ENCODE results near the gene PLCG1.
A peak's percentile ranks its signal among the peaks of the same experiment; 100 is the strongest.
"Not testable (repeated sequence)": the region's sequence is repeated elsewhere in the genome, so short reads cannot be mapped to it uniquely, and the experiment has no call there.

PLCG1 gene

GRCh38 chr20:41124451-41125094, 12.8 kb upstream of the PLCG1 start:
- DNase-seq (ENCODE audit: low read depth) = no peak

DNA sequence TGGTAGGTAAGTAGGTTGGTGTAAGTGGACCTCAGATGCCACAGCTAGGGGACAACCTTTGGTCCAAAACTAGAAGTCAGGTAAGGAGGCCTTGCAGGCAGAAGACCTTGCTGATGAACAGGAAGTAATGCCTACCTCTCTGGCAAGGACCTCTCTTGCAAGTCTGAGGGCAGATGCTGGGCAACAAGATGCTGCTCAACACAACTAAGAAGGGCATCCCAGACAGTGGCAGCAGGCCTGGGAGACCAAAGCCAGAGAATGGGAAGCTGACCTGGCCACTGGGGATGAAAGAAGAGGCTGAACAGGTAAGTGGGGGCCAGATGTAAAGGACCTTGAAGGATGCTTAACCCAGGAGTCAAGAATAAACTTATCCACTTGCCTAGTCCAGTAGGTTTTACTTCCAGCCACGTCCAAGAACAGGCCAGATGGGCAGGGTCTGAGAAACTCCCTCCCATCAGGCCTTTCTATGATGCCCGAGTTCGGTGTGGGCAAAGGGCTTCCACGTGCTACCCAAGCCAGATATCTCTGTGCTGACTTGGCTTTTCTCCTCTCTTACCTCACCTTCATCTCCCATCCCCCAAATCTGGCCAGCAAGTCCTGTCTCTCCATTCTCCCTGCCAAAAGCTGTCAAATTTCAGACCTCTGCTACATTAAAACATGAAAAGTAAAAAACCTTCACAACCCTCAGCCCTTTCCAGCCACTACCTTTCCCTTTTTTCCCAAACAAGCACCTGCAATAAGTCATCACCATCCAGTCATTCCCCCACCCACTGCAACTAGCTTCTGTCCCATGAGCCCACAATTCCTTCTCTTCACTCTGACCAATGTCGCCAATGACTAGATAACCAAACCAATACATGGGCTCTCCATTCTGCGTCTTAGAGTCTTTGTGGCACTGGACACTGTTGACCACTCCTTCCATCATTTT, 11.5 kb upstream of the PLCG1 start:
- DNase-seq (ENCODE audit: low read depth) = no peak

DNA sequence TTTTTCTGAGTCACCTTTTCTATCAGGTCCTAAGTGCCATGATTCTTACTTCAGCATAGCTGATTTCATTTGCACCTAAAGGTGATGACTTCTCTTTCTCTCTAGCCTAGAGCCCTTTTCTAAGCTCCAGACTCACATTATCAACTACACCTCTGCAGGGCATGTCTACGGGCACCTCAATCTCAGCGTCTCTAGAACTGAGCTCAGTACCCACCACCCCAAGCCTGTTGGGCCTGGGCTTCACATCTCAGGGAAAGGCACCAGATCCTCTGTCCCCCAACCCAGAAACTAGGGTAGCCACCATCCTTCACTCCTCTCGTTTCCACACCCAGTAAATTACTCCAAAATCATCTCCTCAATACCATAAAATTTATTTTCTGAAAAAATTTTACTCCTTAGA, 10.6 kb upstream of the PLCG1 start:
- DNase-seq (ENCODE audit: low read depth) = no peak

DNA sequence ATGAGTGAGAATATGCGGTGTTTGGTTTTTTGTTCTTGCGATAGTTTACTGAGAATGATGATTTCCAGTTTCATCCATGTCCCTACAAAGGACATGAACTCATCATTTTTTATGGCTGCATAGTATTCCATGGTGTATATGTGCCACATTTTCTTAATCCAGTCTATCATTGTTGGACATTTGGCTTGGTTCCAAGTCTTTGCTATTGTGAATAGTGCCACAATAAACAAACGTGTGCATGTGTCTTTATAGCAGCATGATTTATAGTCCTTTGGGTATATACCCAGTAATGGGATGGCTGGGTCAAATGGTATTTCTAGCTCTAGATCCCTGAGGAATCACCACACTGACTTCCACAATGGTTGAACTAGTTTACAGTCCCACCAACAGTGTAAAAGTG, 9.0 kb upstream of the PLCG1 start:
- not testable (repeated sequence) for DNase-seq (ENCODE audit: low read depth)

DNA sequence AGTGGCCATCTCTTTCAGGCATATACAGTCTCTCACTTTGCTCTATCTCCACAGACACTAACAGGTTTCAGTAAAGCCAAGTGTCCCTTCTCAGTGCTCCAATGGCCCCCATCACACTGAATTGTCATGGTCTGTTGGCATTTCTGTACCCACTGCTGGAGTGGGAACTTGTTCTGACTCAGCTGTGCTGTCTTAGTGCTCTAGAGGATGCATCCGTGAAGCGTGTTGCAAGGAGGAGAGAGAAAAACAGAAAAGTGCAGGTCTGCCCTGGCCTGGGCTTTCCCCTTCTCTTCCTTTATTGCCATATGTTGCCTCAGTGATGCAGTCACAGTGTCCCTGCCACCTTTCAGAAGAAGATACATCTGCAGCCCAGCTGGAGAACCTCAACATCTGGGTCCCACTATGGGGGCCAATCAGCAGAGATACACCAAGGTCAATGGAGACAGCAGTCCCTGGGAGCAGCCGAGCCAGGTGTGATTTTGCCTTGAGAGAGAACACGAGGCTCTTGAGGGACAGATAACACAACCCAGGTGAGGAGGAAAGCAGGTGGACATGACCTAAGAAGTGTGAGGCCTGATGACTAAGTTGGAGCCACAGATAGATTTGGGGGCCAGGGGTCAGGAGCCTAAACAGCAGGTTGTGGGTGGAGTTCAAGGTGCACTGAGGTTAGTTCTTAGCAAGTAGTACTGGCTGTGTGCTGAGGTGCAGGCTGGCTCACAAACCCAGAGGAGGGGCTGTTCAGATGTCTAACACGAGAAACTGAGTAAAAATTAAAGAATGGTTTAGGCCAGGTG, 5.6 kb upstream of the PLCG1 start:
- DNase-seq (ENCODE audit: low read depth) = no peak

DNA sequence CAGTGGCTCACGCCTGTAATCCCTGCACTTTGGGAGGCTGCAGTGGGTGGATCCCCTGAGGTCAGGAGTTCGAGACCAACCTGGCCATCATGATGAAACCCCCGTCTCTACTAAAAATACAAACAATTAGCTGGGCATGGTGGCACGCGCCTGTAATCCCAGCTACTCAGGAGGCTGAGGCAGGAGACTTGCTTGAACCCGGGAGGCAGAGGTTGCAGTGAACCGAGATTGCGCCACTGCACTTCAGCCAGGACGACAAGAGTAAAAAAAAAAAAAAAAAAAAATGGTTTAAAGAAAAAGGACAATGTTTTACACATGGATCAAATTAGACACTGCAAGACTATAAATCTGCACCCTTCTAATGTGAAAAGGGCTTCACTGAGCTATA, 5.0 kb upstream of the PLCG1 start:
- DNase-seq (ENCODE audit: low read depth) = not testable (repeated sequence)

DNA sequence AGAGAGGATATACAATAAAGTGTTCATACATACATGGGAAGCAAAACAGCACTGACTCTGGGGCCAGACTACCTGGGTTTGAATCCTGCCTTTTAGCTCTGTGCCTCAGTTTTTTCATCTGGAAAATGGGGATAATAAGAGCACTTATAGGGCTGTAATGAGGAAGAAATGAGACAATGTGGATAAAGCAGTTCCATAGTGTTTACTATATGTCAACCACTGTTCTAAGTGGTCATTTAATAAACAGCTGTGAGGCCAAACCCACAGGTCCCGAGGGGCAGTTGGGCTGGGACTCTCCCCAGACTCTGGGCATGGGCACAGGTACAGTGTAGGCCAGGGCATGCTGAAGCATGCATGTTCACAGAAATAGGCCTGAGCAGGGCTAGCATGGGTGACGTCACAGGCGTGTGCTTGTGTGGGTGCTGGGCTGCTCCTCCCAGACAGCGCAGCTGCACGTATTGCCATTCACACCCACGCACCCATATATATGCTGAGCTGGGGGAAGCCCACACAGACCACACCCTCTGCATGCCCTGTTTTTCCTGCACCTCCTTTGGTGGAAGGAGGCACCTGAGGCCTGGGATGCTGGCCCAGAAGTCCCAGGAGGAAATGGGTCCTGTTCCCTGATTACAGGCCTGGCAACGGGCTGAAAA, 3.5 kb upstream of the PLCG1 start:
- DNase-seq (ENCODE audit: low read depth) = peak; percentile 16

- no peak for DNase-seq (ENCODE audit: low read depth)
Measured at GRCh38 chr20:41134362-41135186, 2.8 kb upstream of the PLCG1 start.

DNA sequence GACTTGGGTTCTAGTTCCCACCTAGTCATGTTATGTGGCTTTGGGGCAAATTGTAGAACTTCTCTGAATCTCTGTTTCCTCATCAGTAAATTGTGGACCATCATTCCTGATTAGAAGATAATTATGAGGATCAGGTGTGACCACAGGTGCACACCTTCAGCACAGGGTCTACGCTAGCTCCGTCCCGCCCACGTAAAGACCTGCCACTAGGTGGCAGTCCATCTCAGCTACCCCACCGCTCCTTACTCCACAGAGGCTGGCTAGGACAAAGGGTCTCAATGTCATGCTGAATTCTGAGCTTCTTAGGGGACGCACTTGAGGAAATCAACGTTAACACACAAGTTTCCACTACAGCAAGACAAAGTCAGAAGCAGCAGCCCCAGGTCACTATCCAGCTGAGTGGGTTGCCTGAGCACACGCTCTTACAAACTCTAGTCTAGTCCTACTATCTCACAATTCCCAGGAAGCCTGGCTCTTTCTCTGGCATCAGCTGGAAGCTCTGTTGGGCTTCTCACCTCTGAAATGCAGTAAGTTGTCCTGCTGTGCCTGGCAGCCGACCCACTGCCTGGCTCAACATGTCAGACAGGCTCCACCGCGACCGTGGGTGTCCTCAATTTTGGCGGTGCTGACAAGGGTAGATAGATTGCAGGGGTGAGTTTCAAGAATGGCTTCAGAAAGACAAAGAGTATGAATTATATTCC, 2.0 kb upstream of the PLCG1 start:
- peak; percentile 57 for DNase-seq (ENCODE audit: low read depth)

DNA sequence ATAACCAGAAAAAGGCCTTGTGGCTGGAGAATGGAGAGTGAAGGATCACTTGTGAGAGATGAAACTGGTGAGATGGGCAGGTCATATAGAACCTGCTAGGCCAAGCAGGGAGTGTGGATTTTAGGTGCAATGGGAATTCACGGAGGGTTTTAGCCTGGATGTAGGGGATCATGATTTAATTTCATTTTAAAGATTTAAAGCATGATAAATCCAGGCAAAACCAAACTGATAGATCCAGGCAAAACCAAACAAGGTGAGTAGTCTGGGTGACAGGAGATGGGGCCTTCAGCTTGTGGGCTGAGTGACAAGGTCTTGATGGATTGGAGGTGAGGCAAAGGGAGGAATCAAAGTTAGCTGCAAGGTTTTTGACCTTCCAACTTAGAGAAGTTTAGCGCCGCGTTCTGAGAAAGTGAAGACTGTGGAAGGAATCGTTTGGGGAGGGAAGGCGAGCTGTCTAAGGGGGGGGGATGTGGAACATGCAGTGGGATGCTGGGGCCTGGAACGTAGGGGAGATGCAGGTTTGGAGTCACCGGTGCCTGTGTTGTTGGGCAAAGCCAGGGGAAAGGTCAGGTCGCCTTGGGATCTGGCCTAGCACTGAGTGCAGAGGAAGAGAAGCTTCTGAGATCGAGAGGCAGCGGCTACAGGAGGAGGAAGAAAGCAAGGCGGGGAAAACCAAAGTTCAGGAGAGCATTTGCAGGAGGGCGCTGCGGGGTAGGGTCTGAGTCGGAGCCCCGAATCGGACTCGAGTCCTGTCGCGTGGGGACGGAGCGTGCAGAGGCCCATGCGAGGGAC, 1.3 kb upstream of the PLCG1 start:
- DNase-seq (ENCODE audit: low read depth) = no peak

- DNase-seq (ENCODE audit: low read depth) = peak; percentile 84
Measured at GRCh38 chr20:41137614-41138474, 501 bp downstream of the PLCG1 start.

DNA sequence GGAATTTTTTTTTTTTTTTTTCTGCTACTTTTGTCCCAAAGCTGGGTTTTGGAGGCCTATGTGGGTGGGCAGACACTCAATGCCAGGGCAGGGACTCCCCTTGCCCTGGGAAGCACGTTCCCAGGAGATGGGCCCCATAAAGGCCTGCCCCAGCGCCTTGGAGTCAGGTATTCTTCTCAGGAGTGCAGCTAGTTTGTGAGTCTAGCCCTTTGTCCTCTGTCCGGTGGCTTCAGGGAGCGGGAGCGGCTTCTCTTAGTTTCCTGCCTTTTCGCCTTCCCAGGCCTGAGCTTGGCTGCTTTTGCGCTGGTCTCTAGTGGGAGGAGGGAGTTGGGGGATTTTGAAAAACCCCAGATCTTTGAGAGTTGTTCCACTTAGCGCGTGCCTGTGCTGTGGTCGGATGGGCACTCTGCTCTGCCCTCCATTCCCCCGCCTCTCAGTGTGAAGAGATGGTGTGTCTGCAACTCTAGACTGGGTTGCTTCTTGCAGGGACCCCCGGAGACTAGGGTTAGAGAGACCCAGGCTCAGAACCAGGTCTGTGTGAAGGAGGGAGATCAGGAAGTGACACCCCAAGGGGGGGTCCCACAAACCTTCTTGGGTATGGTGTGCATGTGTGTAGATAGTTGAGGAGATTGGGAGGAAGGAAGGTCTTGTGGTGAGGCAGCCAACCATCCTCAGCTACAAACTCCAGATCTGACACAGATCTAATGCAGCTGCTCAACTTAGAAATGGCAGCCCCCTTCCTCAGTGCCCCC, 1.3 kb downstream of the PLCG1 start:
- DNase-seq (ENCODE audit: low read depth) = peak; percentile 57

GRCh38 chr20:41139227-41140093, 2.1 kb downstream of the PLCG1 start:
- no peak for DNase-seq (ENCODE audit: low read depth)

DNA sequence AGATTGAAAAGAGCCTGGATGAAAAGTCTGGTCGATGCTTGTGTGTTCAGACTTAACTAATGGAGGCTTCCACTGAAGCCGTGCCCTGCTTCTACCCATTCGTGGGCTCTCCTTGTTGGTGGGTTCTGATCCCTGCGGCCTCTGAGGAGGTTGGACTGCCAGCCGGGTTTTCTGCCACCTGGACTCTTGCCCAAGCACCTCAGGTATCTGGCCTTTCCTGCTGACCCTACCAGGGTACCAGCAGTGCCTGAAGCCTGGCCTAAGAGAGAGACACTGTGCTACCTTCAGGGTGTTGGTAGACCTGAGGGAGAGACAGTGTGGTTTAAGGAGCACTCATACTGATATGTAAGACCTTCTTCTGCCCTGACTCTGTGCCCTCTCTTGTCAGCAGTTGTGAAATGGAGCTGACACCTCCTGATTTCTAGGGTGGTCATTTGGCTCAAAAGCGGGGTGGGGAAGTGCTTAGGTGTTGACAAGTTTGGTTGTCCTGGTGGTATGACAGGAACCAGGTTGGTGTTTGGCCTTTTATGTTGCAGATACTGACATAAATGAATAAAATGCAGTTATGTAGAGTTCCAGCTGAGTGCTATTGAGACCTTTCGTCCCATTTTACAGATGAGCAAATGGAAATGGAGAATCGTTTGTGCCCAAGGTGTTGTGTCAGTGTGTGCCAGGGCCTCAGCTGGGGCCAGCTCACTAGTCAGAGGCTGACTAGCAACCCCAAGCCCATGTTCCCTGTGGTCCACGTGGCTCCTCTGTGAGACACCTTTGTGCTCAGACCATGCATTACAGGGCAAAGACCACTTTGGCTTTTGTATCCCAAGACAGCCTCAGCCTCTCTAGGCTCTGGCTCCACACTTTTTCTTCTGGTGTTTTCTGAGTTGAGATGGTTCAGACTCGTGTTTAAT, 3.1 kb downstream of the PLCG1 start:
- no peak for DNase-seq (ENCODE audit: low read depth)

GRCh38 chr20:41141153-41141815, 3.9 kb downstream of the PLCG1 start:
- DNase-seq (ENCODE audit: low read depth) = peak; percentile 36
